ENCODE results near the gene COA8.

The COA8 gene, protein sequence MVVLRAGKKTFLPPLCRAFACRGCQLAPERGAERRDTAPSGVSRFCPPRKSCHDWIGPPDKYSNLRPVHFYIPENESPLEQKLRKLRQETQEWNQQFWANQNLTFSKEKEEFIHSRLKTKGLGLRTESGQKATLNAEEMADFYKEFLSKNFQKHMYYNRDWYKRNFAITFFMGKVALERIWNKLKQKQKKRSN

DNA sequence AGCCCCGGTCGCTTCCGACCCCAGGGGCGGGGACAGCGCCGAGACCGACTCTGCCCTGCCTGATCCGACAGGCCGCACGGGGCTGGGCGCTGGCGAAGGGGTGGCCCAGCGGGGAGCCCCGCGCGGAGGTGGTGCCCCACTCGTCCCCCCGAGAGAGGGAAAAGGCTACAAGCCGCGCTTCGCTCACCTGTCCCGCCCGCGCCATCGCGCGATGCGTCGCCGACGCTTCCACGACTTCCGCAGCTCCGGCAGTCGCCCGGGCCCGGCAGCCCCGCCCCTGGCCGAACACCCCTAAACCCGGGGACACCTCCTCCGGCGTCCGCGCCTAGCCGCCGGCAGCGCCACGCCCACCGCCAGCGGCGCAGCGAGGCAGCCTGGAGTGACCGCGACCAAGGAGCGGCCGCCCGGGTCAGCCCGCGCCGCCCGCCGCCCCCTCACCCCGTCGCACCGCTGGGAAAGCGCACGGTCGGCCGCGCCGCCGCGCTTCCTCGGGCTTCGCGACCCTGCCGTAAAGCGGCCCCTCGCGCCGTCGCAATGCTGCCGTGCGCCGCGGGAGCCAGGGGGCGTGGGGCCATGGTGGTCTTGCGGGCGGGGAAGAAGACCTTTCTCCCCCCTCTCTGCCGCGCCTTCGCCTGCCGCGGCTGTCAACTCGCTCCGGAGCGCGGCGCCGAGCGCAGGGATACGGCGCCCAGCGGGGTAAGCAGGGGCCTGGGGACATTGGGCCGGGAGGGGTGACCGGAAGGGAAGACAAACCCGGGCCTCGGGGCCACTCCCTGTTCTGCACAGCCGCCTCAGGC lies at the start of gene COA8, which contains the start of gene BAG5:
Gene COA8, plus strand, starts transcription at position 532 of the 797 bp plus-strand sequence. Its CDS starts 42 bp downstream, at position 574.
Gene BAG5, minus strand, starts transcription at position 229 of the 797 bp plus-strand sequence. CDS start 1,493 bp downstream, outside the sequence.
- Histone ChIP-seq H3K27me3 (ENCODE audit: insufficient read depth, low read depth, severe bottlenecking) (no peaks in the 10 kb centered on the region), H3K27ac (peak within 1 kb of the TSS; percentile 90), H3K4me3 (ENCODE audit: low read depth, low read length) (peak within 1 kb of the TSS; percentile 73), H3K36me3 (peaks cover 40% of the 10 kb centered on the region), H3K9me3 (ENCODE audit: severe bottlenecking) (no peaks in the 10 kb centered on the region)
- DNase-seq, result peak; percentile 92
- TF ChIP-seq, protein P1, sequence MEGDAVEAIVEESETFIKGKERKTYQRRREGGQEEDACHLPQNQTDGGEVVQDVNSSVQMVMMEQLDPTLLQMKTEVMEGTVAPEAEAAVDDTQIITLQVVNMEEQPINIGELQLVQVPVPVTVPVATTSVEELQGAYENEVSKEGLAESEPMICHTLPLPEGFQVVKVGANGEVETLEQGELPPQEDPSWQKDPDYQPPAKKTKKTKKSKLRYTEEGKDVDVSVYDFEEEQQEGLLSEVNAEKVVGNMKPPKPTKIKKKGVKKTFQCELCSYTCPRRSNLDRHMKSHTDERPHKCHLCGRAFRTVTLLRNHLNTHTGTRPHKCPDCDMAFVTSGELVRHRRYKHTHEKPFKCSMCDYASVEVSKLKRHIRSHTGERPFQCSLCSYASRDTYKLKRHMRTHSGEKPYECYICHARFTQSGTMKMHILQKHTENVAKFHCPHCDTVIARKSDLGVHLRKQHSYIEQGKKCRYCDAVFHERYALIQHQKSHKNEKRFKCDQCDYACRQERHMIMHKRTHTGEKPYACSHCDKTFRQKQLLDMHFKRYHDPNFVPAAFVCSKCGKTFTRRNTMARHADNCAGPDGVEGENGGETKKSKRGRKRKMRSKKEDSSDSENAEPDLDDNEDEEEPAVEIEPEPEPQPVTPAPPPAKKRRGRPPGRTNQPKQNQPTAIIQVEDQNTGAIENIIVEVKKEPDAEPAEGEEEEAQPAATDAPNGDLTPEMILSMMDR (IDR thresholded peaks at IDR 0.05; ENCODE audit: low read depth, low read length), result no peak

DNA sequence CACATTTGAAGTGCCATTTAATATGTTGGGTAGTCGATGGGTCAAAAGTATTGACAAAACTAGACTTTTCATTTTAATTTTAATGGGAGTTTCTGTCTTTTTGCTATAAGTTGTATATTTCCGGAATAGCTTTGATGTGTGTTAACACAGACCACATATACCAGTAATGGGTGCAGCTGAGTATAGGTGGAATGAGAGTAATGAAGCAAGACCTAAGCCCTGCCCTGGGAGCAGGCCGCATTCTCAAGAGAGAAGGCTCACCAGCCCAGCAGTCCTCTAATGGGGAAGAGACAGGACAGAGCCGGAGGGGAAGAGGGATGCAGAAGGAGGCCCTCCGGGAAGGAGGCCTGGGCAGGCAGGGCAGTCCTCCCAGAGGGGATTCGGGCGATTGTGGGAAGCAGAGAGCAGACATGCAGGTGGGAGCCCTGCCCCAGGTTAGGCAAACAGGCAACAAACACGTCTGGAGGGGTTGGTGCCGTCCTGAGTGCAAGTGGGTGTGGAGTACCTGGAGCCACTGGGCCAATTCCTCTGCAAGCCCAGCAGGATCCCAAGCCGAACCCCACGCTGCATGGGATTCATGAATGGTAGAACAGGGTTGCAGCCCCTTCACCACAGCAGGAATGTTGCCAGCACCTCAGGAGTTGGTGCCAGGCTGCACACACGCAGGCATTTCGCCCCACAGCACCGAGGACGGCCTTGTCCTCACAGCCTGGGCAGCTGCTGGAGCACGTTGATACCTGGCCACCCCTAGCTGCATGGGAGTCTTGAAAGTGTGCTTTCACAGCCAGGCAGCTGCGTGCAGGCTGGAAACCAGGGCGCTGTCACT lies 48.0 kb upstream of the COA8 start:
- H3K36me3 ChIP-seq, result peaks cover 15% of the 10 kb centered on the region
- TF ChIP-seq, protein P1 (IDR thresholded peaks at IDR 0.05; ENCODE audit: low read depth, low read length), result no peak
- no peak for DNase-seq
- no peaks in the 10 kb centered on the region for H3K27me3 ChIP-seq (ENCODE audit: insufficient read depth, low read depth, severe bottlenecking)
- H3K9me3 ChIP-seq (ENCODE audit: severe bottlenecking), result no peaks in the 10 kb centered on the region
- no peak overlapping the region for H3K27ac ChIP-seq
- no peak overlapping the region for H3K4me3 ChIP-seq (ENCODE audit: low read depth, low read length)

DNA sequence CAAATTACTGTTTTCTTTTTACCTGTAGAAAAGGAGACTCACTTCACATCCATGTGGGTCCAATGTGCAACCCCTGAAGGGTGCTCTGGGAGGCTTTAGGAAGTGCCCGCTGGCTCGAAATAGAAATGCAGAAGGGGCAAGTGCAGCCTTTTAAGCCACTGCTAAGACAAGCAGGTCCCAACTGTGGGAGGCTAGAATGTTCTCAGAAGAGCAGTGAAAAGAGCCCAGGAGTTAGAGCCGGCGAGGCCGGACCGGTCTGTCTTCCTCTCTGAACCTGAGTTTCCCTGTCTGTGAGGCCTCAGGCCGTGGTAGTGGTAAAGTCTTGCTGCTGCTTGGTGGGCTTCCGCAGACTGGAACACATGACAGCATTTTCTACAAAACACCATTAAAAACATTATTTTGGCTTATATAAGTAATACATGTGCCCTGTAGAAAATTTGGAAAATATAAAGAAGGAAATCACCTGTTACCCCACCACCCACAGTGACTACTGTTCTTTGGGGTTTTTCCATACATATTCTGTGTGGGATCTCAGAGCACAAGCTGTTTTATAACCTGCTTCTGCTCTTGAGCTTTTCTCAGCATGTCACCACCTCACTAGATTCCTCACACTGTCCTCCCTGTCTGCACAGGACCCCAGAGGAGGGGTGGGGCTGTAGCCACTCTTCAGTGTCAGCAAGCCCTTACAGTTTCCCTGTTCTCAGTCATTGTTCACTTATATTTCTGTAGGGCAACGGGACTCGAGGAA lies 46.2 kb upstream of the COA8 start:
- TF ChIP-seq, protein P1 (IDR thresholded peaks at IDR 0.05; ENCODE audit: low read depth, low read length), result no peak
- Histone ChIP-seq H3K4me3 (ENCODE audit: low read depth, low read length) (no peak overlapping the region), H3K36me3 (peaks cover 31% of the 10 kb centered on the region), H3K9me3 (ENCODE audit: severe bottlenecking) (no peaks in the 10 kb centered on the region), H3K27ac (no peak overlapping the region), H3K27me3 (ENCODE audit: insufficient read depth, low read depth, severe bottlenecking) (no peaks in the 10 kb centered on the region)
- no peak for DNase-seq

DNA sequence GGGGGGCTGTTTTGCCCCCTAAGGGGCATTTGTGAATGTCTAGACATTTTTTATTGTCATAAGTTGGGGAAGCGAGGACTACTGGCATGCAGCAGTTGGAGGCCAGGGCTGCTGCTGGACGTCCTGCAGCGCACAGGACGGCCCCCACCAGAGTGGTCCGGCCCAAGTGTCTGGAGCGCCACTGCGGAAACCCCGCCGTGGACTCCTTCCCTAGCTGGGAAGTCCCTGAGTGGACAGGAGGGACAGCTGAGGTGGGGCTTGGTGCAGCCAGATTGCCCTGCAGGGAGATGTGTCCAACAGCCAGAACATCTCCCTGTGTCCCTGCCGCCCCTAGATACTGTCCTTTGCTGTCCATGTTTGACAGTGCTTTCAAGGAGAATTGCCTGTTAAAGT lies 45.6 kb upstream of the COA8 start:
- Histone ChIP-seq H3K27ac (no peak overlapping the region), H3K36me3 (peaks cover 36% of the 10 kb centered on the region), H3K27me3 (ENCODE audit: insufficient read depth, low read depth, severe bottlenecking) (no peaks in the 10 kb centered on the region), H3K9me3 (ENCODE audit: severe bottlenecking) (no peaks in the 10 kb centered on the region), H3K4me3 (ENCODE audit: low read depth, low read length) (no peak overlapping the region)
- TF ChIP-seq, protein P1 (IDR thresholded peaks at IDR 0.05; ENCODE audit: low read depth, low read length), result no peak
- DNase-seq, result no peak

DNA sequence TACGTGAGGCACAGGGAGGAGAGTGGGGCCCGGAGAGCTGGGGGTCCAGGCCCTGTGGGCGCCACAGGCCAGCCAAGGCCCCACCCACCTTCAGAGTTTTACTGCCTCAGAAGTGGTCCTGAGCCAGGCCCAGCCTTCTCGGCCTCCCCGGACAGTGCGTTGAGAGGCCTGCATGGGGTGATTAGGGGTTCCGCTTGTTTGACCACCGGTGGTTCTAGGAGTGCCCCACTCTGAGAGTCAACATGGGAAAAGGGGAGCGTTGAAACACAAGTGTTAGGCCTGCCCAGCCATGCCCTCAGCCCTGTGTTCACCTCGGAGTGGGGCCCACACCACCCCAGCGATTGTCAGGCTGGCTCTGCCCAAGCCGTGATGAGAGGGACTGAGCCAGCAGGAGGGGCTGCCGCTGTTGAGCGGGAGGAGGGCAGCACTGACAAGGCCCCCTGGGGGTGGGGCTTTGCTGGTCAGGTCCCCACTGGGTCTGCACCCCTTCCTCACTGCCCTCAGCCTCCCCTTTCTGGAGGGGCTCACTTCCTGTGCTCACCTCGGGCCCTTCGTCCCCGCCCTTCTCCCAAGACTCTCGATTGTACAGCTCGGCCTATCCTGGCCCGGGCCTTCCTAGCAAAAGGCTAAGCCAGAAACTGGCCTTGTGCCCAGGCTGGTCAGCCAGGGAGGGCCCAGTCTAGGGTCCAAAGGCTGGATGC lies 44.9 kb upstream of the COA8 start:
- TF ChIP-seq, protein P1 (IDR thresholded peaks at IDR 0.05; ENCODE audit: low read depth, low read length), result no peak
- H3K36me3 ChIP-seq, result peaks cover 36% of the 10 kb centered on the region
- H3K4me3 ChIP-seq (ENCODE audit: low read depth, low read length), result no peak overlapping the region
- no peak for DNase-seq
- no peaks in the 10 kb centered on the region for H3K27me3 ChIP-seq (ENCODE audit: insufficient read depth, low read depth, severe bottlenecking)
- peak overlapping the region; percentile 30; the same call in 1 of the 2 replicates for H3K27ac ChIP-seq
- no peaks in the 10 kb centered on the region for H3K9me3 ChIP-seq (ENCODE audit: severe bottlenecking)

Data from WERI-Rb-1 (cell line).